K562 (cell line): ENCODE measurements around the gene GCHFR. TPM values are rescaled to one million over a fixed set of nuclear protein-coding genes. Genes with fewer than 3 reads are reported as not detected.

Experiments used
- ASH1L ChIP-seq: fragments of 450-650 bp; IDR thresholded peaks from 2 replicates; pipeline ENCODE4 v1.6.1; 2018; ENCODE audit warnings: borderline replicate concordance, mild to moderate bottlenecking, low read depth; ENCODE audit not compliant: partially characterized antibody
- CEBPG ChIP-seq, 3 experiments: fragments of 200-800 bp in 1 of 3; sonication (Bioruptor generic) in 1 of 3; sonication (generic) in 1 of 3; formaldehyde crosslinking in 1 of 3; IDR thresholded peaks in 2 of 3; conservative IDR thresholded peaks in 1 of 3; 2 replicates each; pipeline versions ENCODE4 v1.6.1 to v1.8.0; 2016 to 2022; ENCODE audit warnings: missing compliant biosample characterization in 2 of 3, missing genetic modification characterization in 2 of 3, mild to moderate bottlenecking in 1 of 3, missing genetic modification reagents in 1 of 3
- GATAD2A ChIP-seq: fragments of 450-650 bp; IDR thresholded peaks from 2 replicates; pipeline ENCODE4 v1.6.1; 2017
- HNRNPLL ChIP-seq: fragments of 200-400 bp; formaldehyde crosslinking; IDR thresholded peaks from 2 replicates; pipeline ENCODE4 v1.6.1; 2017; ENCODE audit warnings: low read length, low read depth, mild to moderate bottlenecking; ENCODE audit not compliant: poor library complexity, severe bottlenecking
- MAFK ChIP-seq: IDR thresholded peaks from 2 replicates; pipeline ENCODE4 v1.6.1; 2011; ENCODE audit warnings: low read length, improper control_type of control experiment
- MAZ ChIP-seq, 2 experiments: fragments of 450-650 bp in 1 of 2; sonication (generic) in 1 of 2; formaldehyde crosslinking; IDR thresholded peaks in 1 of 2; conservative IDR thresholded peaks in 1 of 2; 2 replicates each; pipeline versions ENCODE4 v1.4.0 to v1.5.0; 2020; ENCODE audit warnings: mild to moderate bottlenecking in 1 of 2, missing genetic modification reagents in 1 of 2
- POLR2A ChIP-seq: fragments of 450-650 bp; conservative IDR thresholded peaks from 2 replicates; pipeline ENCODE4 v1.6.1; 2016
- POU5F1 ChIP-seq: fragments of 150-350 bp; IDR thresholded peaks from 2 replicates; pipeline ENCODE4 v1.6.1; 2014; ENCODE audit warnings: borderline replicate concordance, low read length, low read depth, mild to moderate bottlenecking; ENCODE audit not compliant: partially characterized antibody
- RUNX1 ChIP-seq: sonication (generic); IDR thresholded peaks from 2 replicates; pipeline ENCODE4 v1.6.1; 2016; ENCODE audit warnings: antibody characterized with exemption, low read depth
- SIN3B ChIP-seq: fragments of 450-650 bp; IDR thresholded peaks from 2 replicates; pipeline ENCODE4 v1.6.1; 2017; ENCODE audit warnings: low read depth, mild to moderate bottlenecking, moderate library complexity
- STAG1 ChIP-seq: sonication (generic); formaldehyde crosslinking; IDR thresholded peaks from 2 replicates; pipeline ENCODE4 v1.5.0; 2020; ENCODE audit warnings: missing genetic modification reagents, borderline replicate concordance
- TRIM28 ChIP-seq: fragments of 450-650 bp; IDR thresholded peaks from 2 replicates; pipeline ENCODE4 v1.6.1; 2017
- ZNF77 ChIP-seq: fragments of 250-450 bp; sonication (Bioruptor Pico); IDR thresholded peaks from 2 replicates; pipeline ENCODE4 v1.5.0; 2020
- polyA plus RNA-seq, 8 experiments: library from polyadenylated mRNA; depleted of rRNA in 4 of 8; stranded (reverse) in 5 of 8; unstranded in 3 of 8; fragments of >200 nt; fragmentation: Nextera tagmentation in 2 of 8; fragmentation: Illumina TruSeq in 1 of 8; extraction: Ambion mirVana in 2 of 8; extraction: Trizol in 1 of 8; gene quantifications; 2 replicates each; pipeline versions ENCODE4 v1.2.1 to v1.2.3, GENCODE V29; 2011 to 2014; ENCODE audit warnings: inconsistent platforms in 1 of 8, missing spikeins in 1 of 8
- total RNA-seq, 7 experiments: library from RNA; depleted of rRNA in 6 of 7; stranded (reverse); fragments of >200 nt in 6 of 7; fragmentation: Illumina TruSeq in 2 of 7; extraction: Trizol in 2 of 7; gene quantifications; 2 replicates each; pipeline versions ENCODE4 v1.2.1 to v1.2.3, GENCODE V29; 2011 to 2021; ENCODE audit warnings: low replicate concordance in 1 of 7
- TF ChIP-seq, protein P1 (sequence below): fragments of 450-650 bp; formaldehyde crosslinking; IDR thresholded peaks from 2 replicates; pipeline ENCODE4 v1.4.0; 2020; ENCODE audit warnings: mild to moderate bottlenecking, moderate library complexity
- TF ChIP-seq, protein P2 (sequence below): fragments of 250-450 bp; sonication (Bioruptor Pico); IDR thresholded peaks from 2 replicates; pipeline ENCODE4 v1.4.0; 2020; ENCODE audit warnings: borderline replicate concordance
- TF ChIP-seq, protein P3 (sequence below): fragments of 250-450 bp; sonication (Bioruptor Pico); IDR thresholded peaks from 2 replicates; pipeline ENCODE4 v1.8.0; 2022; ENCODE audit warnings: moderate library complexity, mild to moderate bottlenecking, inconsistent platforms
- TF ChIP-seq, protein P4 (sequence below): fragments of 450-650 bp; IDR thresholded peaks from 2 replicates; pipeline ENCODE4 v1.6.1; 2017; ENCODE audit warnings: antibody characterized with exemption, mild to moderate bottlenecking

GCHFR gene
- total and polyA plus RNA-seq, 9 of the 15 experiments (the other 6 are each of a cell fraction or from before 2014, with no cell fraction given): 8.7 to 83.5 (median 20.8) TPM

DNA sequence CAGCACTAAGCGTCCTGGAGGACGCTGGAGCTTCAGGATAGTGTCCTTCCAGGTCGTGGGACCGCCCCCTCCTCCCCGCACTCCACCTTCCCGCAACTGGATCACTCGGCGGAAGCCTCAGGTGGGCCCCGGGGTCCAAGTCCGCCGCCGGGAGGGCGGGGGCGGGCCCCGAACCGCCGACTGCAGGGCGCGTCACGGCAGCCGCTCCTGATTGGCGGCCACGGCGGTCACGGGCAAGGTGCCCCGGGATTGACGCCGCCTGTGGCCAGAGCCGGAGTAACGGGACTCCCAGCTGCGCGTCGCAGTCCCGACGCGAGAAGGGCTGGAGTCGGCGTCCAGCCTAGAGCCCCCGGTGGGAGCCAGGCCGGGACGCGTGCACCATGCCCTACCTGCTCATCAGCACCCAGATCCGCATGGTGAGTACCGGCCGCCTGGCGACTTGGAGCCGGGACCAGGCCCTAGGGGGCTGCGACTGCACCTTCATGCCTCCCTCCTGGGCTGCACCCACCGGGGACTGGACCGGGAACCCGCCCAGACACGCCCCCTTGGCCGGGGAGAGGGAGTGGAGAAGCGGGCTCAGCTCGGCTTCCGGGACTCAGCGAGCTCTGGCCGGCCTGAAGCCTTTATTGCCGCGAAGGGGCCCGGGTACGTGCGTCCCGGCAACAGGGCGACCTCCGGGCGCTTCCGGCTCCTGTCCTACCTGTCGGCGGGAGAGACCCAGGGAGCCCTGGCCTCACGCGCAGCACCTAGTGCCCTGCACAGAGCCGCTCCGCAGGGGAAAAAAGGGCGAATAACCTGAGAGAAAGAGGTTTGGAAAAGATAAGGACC, at the start of gene GCHFR (continued):
- TF ChIP-seq, protein P1, sequence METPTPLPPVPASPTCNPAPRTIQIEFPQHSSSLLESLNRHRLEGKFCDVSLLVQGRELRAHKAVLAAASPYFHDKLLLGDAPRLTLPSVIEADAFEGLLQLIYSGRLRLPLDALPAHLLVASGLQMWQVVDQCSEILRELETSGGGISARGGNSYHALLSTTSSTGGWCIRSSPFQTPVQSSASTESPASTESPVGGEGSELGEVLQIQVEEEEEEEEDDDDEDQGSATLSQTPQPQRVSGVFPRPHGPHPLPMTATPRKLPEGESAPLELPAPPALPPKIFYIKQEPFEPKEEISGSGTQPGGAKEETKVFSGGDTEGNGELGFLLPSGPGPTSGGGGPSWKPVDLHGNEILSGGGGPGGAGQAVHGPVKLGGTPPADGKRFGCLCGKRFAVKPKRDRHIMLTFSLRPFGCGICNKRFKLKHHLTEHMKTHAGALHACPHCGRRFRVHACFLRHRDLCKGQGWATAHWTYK (CRISPR knock-in tag): no peak
- TF ChIP-seq POLR2A (peak; percentile 68), MAFK (no peak), MAZ (CRISPR knock-in tag; conservative IDR thresholded peaks at IDR 0.05 in 1 of 2, IDR thresholded peaks at IDR 0.05 in 1 of 2) (peak; percentile 43 to 74; a peak in 1 of 4 replicates), RUNX1 (no peak), ZNF77 (CRISPR knock-in tag) (no peak), POU5F1 (no peak), SIN3B (no peak), GATAD2A (0 out of 2 replicates have a peak, but pooled peaks have one; percentile 55), CEBPG (CRISPR knock-in tag; IDR thresholded peaks at IDR 0.05) (0 out of 2 replicates have a peak, but pooled peaks have one; percentile 29), CEBPG (tag; conservative IDR thresholded peaks at IDR 0.05 in 1 of 2, IDR thresholded peaks at IDR 0.05 in 1 of 2) (no peak), STAG1 (CRISPR knock-in tag) (no peak), HNRNPLL (peak; percentile 37), TRIM28 (no peak), ASH1L (no peak)
- TF ChIP-seq, protein P2, sequence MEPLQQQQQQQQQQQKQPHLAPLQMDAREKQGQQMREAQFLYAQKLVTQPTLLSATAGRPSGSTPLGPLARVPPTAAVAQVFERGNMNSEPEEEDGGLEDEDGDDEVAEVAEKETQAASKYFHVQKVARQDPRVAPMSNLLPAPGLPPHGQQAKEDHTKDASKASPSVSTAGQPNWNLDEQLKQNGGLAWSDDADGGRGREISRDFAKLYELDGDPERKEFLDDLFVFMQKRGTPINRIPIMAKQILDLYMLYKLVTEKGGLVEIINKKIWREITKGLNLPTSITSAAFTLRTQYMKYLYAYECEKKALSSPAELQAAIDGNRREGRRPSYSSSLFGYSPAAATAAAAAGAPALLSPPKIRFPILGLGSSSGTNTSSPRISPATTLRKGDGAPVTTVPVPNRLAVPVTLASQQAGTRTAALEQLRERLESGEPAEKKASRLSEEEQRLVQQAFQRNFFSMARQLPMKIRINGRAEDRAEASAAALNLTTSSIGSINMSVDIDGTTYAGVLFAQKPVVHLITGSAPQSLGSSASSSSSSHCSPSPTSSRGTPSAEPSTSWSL (CRISPR knock-in tag): no peak
- TF ChIP-seq, protein P3, sequence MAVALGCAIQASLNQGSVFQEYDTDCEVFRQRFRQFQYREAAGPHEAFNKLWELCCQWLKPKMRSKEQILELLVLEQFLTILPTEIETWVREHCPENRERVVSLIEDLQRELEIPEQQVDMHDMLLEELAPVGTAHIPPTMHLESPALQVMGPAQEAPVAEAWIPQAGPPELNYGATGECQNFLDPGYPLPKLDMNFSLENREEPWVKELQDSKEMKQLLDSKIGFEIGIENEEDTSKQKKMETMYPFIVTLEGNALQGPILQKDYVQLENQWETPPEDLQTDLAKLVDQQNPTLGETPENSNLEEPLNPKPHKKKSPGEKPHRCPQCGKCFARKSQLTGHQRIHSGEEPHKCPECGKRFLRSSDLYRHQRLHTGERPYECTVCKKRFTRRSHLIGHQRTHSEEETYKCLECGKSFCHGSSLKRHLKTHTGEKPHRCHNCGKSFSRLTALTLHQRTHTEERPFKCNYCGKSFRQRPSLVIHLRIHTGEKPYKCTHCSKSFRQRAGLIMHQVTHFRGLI (CRISPR knock-in tag): no peak
- TF ChIP-seq, protein P4, sequence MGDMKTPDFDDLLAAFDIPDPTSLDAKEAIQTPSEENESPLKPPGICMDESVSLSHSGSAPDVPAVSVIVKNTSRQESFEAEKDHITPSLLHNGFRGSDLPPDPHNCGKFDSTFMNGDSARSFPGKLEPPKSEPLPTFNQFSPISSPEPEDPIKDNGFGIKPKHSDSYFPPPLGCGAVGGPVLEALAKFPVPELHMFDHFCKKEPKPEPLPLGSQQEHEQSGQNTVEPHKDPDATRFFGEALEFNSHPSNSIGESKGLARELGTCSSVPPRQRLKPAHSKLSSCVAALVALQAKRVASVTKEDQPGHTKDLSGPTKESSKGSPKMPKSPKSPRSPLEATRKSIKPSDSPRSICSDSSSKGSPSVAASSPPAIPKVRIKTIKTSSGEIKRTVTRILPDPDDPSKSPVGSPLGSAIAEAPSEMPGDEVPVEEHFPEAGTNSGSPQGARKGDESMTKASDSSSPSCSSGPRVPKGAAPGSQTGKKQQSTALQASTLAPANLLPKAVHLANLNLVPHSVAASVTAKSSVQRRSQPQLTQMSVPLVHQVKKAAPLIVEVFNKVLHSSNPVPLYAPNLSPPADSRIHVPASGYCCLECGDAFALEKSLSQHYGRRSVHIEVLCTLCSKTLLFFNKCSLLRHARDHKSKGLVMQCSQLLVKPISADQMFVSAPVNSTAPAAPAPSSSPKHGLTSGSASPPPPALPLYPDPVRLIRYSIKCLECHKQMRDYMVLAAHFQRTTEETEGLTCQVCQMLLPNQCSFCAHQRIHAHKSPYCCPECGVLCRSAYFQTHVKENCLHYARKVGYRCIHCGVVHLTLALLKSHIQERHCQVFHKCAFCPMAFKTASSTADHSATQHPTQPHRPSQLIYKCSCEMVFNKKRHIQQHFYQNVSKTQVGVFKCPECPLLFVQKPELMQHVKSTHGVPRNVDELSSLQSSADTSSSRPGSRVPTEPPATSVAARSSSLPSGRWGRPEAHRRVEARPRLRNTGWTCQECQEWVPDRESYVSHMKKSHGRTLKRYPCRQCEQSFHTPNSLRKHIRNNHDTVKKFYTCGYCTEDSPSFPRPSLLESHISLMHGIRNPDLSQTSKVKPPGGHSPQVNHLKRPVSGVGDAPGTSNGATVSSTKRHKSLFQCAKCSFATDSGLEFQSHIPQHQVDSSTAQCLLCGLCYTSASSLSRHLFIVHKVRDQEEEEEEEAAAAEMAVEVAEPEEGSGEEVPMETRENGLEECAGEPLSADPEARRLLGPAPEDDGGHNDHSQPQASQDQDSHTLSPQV: no peak
